D341Med (cell line): ENCODE data around the gene BBX.
"Not testable (repeated sequence)": the region's sequence is repeated elsewhere in the genome, so short reads cannot be mapped to it uniquely, and the experiment has no call there.

Experiments
- DNase-seq: peaks from one replicate; pipeline ENCODE4 v3.0.0; 2012; ENCODE audit warnings: low spot score

The BBX gene

DNA sequence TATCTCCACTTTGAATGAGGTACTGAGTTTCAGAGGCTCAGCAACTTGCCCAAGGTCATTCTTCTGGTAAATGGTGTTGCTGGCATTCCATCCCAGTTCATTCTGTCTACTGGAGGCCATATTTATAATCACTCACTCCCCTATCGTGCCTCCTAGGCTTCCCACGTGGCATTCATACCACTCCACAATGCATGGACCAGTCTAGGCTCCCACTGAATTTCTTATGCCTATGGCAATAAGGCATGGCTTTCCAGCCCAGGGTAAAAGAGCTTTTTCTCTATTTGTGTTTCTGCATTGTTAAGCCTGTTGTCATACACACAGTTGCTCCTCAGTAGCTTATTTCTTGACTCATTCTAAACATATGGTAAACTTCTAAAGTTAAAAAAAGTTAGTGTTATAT lies 19.9 kb downstream of the BBX start:
- no peak for DNase-seq

DNA sequence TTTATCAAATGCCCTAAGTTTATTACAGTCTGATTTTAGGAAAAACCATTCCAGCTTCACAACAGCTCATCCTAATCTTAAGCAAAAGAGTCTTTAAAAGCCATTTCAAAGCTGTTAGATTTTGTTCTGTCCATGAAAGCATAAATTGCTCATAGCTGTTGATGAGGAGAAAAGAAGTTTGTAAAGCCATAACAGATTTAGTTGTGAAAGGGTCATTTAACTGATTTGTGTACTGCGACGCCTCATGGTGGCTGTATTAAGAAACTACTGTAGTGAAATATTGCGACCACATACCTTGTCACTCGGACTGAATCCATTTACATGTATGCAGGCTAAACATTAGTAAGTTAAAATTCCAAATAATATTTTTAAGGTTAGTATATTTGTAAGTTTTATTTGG lies 20.9 kb downstream of the BBX start:
- peak; percentile 33 for DNase-seq

DNA sequence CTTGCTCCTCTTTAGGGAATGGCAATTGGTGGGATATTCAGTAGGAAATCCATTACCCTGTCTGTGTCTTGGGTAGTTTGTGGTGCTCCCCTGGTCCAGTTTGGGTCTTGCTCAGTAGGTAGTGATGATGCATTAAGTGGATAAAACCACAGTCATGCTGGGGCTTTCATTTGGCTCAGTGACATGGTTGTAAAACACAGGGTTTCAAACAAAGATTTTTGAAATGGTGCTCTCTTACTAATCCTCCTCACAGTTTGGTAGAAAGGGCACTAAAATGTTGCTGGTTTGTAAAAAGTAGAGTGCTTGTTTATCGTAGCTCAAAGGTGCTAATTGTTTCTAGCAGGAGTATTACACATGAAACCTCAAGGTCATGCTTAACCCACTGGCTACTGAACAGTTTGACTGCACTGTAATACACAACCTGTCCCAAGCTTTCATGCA lies 22.9 kb downstream of the BBX start:
- DNase-seq = no peak

DNA sequence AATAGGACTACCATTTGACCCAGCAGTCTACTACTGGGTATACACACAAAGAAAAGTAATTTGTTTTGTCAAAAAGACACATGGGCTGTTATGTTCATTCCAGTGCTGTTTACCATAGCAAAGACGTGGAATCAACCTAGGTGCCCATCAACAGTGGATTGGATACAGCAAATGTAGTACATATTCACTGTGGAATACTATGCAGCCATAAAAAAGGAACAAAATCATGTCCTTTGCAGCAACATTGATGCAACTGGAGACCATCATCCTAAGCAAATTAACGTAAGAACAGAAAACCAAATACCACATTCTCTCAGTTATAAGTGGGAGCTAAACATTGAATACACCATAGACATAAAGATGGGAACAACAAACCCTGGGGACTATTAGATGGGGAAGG lies 25.8 kb downstream of the BBX start:
- no peak for DNase-seq

DNA sequence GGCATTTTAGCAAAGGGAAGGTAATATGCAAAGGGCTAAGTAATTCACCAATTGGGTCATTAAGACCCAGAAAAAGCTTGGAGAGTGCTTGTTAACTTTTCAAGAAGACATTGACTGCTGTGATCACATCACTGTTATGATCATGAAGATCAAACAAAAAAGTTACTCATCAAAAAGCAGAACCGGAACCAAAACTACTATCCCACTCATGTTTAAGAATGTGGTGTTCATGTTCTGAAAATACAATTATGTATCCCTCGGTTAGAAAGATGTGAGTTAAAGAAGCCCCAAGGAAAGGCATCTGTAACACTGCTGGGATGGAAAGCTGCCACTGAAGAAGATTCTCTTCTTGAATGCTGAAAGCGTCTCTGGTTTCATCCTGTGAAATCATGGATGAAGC lies 32.6 kb downstream of the BBX start:
- DNase-seq = no peak

DNA sequence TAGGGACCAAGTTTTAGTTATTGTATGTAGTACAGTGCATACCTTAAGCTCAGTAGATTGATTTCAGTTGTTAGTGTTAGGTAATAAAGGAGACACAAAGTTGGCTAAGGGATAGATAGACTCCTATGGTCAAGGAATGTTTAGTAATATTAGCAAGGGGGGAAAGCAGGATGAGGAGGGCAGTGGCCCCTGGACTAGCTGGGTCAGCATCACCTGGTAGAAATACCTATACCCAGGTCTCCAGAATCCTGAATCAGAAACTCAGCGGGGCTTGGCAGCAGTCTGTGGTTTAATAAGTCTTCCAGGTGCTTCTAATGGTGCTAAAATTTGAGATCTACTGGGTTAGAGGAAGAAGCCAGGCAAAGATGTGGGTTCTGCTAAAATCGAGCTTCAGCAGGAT lies 35.0 kb downstream of the BBX start:
- DNase-seq = no peak

DNA sequence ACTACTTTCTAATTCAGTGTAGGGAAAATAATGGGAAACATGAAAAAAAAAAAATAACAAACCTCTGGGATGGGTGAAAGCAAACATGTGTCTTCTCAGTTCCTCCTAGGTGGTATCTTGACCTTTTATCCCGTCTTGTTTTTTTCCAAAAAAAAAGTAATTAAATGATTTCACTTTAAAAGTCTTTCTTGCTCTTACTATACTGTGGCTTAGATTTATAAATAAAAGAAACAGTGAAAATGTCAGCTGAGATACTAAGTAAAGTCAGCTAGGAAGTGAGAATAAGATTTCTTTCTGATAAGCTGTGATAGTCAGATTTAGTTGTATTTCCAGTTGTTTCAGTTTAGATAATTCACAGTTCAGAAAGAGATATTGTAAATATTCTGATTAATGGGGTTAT lies 37.4 kb downstream of the BBX start:
- DNase-seq = no peak

DNA sequence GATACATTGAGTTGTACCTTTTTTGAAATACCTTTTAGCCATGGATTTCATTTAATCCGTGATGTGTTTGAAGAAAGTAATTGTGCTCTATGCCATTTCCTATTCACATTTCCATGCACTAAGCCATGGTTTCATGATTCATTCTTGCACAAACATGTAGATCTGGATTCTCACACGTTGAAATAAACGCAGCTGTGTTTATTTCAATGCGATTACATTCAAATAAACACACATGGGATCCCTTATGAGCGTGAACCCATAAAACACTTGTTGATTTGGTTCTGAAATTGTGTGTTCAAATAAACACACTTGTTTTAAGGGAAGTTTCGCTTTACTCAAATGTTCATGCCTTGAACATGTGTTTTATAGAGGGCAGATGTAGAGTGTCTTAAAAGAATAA lies 39.2 kb downstream of the BBX start:
- no peak for DNase-seq

DNA sequence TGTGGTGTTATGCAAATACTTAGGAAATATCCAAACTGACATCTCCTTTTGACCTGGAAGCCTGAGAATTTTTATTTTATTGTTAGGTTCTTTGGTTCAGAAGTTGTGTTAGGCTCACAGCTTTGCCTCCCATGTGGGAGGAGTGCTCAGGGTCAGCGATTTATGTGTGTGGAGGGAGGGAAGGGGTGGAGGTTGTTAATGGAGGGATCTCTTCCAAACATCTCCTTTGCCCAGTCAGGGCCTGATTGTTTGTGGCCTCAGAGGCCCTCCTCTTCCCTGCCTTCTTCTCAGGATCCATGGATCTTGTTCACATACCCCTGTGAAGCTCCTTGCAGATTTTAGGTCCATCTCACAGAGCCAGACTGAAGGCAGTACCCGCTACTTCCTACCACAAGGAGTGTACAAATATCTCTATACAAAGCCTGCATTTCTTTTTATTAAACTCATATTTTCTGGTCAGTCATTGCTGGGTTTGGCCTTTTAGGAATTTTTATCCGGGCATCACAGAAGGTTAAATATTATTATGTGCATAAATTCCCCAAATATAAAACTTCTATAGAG lies 40.3 kb downstream of the BBX start:
- no peak for DNase-seq

DNA sequence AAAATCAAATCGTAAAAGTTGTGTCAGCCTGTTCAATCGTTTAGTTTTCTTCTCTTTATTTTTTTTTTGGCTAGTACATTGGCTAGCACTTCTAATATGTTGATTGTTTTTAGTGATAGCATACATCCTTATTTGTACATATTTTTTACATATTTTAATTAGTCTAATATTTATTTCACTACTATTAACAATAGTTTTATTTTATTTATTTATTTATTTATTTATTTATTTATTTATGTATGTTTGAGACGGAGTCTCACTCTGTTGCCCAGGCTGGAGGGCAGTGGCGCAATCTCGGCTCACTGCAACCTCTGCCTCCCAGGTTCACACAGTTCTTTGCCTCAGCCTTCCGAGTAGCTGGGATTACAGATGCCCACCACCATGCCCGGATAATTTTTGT lies 42.5 kb downstream of the BBX start:
- not testable (repeated sequence) for DNase-seq

DNA sequence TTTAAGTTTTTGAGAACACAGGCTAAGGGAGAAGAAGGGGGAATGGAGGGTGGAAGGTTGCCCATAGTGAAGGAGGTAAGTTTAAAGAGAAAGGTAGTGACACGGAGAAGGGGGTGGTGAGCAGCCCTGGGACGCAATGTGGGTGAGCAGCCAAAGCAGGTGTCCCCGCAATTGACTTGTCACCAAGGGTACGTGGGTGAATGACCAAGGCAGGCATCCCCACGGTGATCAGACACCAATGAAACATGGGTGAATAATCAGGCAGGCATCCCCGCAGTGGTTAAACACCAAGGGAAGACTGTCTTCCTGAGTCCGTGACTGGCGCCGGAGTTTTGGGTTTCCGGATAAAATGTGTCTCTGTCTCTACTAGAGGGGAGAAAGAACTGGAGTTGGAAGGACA lies 48.3 kb downstream of the BBX start:
- DNase-seq = not testable (repeated sequence)

DNA sequence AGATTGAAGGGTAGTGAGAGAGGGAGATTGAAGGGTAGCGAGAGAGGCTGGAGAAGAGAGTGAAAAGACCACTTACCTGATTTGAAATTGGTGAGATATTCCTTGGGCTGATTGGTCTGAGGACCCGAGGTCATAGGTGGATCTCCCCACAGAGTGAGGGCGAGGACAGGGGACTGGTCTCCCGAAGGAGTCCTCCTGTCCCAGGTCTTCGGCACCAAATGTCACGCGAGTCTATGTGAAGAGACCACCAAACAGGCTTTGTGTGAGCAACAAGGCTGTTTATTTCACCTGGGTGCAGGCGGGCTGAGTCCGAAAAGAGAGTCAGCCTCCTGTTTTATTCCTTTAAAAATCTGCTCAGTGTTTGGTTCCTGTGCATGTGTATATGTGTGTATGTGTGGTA lies 48.7 kb downstream of the BBX start:
- DNase-seq = not testable (repeated sequence)

DNA sequence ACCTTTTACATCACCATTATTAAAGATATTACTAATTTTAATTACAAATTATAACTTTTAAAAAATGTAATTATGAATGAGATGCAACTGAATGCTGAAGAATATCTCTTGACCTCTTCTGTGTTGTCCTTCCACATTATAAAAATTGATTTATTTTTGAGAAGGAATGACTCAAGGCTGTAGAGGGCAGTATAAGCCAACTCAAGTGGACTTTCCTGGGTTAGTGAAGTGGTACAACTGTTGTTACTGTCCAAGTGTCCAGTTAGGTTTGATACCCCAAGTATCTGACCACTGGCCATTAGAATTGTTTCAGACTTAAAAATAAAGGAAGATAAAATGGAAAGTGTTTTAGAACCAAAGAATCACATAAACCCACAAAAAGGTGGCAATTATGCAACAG lies 51.9 kb downstream of the BBX start:
- DNase-seq = peak; percentile 35

DNA sequence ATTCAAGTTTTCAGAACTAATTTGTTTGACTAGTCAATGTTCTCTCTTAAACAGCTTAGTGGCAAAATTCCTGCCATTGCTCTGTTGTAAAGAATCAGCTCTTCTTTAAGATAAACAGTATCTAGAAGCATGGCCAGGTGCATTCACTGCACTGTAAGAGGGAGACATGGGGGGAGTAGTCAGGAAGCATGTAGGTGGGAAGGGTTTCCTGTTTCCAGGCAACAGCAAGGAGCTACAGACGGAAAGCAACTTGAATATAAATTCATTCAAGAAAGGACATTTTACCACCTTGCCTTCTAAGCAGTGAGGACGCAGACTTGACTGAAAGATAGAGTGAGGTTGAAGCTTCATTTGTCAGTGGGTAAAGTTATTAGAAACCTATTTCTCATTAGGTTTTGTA lies 55.3 kb downstream of the BBX start:
- no peak for DNase-seq

DNA sequence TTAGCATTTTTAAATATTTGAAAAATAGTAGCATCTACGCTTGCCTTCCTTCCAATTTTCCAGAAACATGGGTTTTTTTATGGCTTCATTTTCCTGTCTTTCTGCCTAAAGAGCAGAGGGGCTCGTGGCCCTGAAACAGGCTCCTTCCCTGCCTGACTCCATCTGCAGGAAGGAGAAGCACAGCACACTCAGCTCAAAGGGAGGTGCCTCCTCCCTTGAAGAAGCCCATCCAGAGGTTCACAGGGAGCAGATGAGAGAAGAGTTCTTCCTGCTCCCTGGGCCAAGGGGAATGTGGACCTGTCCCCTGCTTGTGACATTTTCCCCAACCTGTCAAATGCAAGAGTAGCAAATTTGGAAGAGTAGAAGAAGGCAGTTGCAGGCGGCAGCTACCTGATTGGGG lies 55.8 kb downstream of the BBX start:
- no peak for DNase-seq

DNA sequence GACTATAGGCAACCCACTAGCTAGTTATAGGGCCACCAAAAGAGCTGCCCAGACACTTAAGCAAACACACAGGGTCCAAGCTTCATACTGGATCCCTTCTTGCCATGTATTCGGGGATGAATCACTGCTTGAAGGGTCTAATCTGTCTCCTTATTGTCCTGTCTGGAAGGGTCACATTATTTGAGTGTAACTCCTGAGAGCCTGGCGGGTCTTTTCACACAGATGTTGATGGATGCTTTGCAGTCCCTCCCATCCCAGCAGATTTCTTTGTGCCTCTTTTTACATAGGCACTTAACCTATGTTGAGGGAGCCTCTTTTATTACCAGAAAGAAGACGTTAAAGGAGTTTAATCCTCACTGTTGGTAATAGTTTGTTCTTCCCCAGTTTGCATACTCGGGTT lies 56.6 kb downstream of the BBX start:
- no peak for DNase-seq

DNA sequence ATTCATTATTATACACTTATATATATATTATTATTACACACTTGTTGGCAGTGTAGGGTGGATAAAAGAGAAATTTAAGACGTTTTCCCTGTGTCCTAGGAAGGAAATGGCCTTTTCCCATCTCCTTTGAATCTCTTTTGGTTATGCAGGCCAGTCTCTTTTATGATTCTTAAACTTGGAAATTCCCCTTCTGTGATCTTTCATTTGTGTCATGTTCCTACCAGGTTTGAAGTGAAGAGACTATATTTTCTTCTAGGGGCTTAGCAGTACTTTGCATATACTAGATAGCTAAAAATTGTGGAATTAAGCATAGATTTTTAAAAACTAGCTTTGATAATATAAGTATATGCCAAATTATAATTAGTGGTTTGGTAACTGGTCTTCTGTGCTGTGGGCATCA lies 58.5 kb downstream of the BBX start:
- DNase-seq = no peak

DNA sequence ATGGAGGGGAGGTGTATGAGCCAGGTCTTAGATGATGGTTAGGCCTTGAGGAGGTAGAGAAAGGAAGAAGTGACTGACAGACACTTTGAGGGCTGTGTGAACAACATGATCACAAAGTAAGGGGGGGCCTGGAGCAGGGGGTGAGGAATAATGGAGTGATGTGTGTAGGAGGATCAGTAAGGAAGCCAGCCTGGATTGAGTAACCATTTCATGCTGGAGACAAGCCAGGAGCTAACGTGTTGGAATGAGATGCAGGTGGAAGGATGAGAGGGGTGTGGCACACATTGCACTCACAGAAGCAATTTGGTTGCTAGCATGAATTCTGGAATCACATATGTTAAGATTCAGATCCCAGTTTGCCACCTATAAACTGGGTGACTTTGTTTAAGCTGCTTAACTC lies 65.5 kb downstream of the BBX start:
- DNase-seq = no peak

DNA sequence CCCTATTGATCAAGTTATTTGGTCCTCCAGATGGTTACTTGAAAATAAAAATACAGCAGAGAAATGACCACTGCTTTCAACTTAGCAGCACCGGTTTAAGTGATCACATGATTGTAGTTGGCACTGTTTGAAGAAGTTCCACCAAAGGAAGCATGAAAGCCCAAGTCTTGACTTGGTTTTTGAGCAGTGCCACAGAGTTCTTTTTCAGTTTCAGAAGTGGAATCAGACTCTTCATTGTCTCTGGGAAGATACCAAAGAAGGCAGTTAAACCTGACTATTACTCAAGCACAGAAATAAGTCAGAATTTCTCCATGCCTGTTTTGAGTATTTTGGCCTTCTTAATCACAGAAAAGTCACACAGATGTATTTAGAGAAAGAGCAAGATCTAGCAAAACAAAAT lies 66.7 kb downstream of the BBX start:
- DNase-seq = no peak

DNA sequence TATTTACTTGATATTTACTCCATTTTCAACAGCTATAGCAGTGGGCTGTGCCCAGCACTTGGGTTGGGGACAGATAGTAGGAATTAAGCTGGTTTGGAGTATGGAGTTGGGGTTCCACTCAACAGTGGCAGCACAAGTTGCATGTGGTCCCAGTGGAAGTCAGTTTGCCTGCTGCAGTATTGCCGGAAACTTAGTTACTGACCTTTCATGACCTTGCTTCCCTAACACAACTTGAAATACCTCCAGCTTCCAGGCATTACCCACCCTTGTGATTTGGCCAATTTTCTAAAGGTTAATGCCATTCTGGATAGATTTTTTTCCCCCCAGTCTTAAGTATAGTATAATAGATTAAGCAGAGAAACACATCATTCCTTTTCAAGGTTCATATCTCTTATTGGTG lies 68.0 kb downstream of the BBX start:
- DNase-seq = no peak

DNA sequence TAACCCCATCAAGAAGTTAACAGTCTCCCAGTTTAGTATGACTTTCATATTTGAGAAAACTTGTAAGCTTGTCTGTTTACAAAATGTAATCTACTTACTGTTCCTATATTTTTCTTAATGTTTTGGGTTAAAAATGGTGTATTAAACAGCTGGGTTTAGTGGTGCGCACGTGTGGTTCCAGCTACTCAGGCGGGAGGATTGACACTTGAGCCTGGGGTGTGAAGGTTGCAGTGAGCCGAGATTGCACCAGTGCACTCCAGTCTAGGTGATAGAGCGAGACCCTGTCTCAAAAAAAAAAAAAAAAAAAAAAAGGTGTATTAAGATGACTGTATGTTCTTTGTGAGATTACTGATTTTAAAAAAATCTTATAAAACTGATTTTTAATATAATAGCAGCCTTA lies 69.3 kb downstream of the BBX start:
- no peak for DNase-seq

DNA sequence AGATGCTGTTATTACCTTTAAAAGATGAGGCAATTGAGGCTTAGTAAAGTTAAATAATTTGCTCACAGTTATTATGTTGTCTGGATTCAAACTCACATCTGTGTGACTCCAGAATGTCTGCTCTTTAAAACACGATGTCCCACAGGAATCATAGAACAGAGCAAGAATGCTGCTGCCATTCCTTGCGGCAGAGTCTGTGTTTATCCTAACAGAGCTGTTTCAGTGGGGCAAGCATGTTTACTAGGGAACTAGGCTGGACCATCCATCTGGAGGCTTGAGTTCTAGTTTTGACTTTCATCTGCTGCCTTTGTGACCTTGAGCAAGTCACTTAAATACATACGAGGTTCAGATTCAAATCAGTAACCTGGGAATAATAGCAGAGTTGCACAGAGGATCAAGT lies 72.1 kb downstream of the BBX start:
- no peak for DNase-seq

DNA sequence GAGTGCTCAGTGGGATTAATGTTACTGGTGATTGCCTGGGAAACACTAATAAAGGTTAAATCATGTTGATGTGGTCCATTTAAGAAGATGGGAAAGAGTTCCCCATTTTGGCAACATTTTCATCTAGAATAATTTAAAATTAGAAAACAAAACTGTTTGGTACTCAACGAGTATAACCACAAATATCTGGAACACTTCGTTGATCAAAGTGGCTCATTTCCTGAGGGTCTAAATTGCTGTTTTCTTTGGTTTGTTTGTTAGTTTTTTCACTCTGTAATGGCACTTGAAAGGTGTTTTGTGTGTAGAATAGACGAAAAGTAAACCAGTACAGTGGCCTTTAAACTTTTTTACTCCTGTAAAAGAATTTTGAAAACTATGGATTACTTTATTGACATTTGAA lies 73.9 kb downstream of the BBX start:
- DNase-seq = no peak

DNA sequence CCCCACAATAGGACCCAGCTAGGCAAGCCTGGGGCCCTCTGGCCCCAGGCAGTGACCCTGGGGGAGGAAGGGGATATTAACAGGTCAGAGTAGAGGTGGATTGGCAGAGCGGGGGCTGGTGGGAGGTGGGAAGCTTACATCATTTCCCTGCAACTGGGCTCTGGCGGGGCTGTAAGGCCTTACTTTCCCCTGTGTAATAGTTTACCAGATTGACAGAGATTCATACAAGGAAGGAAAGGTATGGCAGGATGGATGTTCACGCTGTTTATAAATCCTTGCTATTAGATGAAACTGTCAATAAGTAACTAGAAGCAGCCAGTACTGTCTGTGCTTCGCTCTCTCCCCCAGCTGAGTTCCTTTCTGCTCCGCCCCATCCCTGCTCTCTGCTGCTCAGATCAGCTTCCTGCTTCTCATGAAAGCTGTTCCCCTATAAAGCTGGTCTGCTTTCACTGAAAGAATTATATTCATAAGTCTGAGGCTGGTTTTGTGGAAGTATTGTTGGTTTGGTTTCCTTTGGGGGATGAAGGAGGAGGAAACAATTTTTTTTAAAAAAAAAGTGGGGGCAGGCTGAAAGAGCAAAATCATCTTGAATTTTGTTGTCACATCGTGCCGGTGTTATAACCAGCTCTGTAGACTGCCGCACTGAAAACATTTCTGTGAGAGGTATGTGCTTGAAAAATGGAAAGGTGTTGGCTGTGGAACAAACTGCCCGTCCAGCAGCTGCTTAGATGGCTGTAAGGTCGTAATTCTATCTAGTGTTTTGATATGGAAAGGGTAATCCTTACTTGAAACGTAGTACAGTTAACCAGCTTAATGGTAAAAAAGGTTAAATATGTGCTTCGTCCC lies 76.4 kb downstream of the BBX start:
- DNase-seq = peak; percentile 61
